ENCODE results near the gene ME2. TPM values are rescaled to one million over a fixed set of nuclear protein-coding genes. Genes with fewer than 3 reads are reported as not detected.
"Not testable (repeated sequence)": the region's sequence is repeated elsewhere in the genome, so short reads cannot be mapped to it uniquely, and the experiment has no call there.

ME2 gene
- polyA plus RNA-seq, 4 donors, result 33.4 to 39.4 (median 38.9) TPM

DNA sequence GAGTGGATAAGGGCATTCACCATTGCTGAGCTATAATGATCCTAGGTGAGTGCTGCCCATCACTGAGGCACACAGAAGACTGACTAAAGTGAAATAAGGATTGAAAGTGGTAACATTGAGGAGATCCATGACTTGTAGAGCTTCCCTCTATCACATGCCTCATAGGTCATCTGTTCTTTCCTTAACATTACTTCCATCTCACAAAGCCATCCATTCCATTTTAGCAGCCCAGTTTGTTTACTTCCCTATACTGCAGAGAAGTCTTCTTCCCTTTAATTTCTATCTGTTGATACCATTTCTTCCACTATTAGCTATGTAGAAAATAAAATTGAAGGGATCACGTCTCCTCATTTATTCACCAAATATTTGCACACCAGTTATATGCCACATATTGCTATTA, 32.1 kb downstream of the ME2 start:
- DNase-seq (ENCODE audit: low read depth in 4 of 4, low spot score in 3 of 4), result no peak

DNA sequence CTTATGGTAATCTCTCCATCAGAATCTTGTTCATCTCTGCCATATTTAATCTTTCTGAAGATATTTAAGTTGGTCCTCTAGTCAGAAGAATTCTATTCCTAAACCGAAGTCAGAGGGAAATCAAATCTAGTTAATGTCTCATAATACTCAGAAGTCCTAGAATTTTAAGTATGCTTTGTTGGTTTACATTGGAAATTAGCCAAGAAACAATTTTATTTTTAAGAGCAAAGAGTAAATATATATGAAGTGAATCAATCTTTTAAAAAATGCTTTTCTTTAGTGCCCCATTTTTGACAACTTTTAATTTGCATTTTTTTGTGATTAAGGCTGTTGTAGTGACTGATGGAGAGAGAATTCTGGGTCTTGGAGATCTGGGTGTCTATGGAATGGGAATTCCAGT, 38.1 kb downstream of the ME2 start:
- DNase-seq (ENCODE audit: low read depth in 4 of 4, low spot score in 3 of 4), result no peak

DNA sequence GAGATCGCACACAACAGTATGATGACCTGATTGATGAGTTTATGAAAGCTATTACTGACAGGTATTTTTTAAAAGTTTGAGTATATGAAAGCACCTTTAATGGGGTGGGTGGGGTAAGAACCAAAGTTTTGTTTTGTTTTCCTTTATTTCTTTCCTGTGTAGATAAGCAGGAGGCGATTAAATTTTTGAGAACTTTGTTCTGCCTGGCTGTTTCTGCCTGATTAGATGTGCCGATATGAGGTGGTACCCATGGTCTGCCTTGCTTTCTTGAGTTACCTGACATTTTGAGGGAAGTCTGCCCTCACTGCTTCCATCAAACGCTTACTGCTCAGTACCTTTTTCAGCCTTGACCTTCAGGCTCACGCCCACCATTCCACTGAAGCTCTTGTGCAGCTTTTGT, 39.2 kb downstream of the ME2 start:
- no peak for DNase-seq (ENCODE audit: low read depth in 4 of 4, low spot score in 3 of 4)

DNA sequence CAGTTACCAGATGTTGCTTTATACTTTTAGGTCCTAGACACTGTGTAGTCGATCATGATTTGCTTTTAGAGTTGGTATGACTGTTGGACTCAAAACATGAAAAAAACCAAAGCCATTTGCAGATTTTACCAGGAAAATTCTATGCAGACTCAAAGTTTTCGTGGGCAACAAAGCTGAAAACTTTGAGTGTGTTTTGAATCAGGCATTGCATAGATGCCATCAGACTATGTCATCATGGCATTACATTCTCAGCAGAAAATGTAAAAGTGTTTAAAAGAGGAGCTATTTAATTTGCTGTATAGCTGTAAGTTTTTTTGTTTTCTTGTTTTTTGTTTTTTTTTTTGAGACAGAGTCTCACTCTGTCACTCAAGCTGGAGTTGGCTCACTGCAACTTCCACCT, 45.5 kb downstream of the ME2 start:
- DNase-seq (ENCODE audit: low read depth in 4 of 4, low spot score in 3 of 4), result no peak

DNA sequence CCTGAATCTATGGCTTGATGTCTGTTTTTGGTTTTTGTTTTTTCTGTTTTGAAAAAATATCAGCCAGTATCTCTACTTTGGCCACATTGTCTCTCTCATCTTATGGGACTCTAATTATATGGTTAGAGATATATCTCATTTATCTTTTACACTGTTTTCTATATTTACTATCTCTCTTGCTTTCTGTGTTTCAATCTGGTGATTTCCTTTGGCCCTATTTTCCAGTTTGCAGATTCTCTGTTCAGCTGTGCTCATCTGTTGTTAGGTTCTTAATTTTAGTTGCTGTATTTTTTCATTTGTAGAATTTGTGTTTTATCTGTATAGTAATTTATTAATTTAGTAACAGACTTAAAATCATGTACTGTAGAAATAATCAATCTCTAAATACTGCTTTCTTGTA, 47.6 kb downstream of the ME2 start:
- DNase-seq (ENCODE audit: low read depth in 4 of 4, low spot score in 3 of 4), result no peak

DNA sequence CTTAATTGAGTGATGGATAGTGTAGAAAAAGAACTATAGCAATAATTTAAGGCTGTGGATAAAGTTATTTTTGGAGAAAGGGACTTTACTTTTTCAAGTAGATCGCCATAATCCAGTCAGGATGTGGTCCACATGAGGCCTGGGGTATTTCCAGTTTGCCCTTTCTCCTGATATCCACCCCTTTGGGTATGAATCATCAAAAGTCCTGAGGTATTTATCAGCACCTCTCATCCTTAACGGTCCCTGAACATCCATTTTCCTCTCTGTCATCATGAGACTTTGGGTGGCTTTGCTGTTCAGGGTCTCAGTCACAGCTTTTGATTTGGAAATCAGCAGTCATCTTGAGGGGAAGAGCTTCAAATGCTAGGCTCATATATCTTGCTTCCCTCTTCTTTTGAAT, 49.6 kb downstream of the ME2 start:
- no peak for DNase-seq (ENCODE audit: low read depth in 4 of 4, low spot score in 3 of 4)

DNA sequence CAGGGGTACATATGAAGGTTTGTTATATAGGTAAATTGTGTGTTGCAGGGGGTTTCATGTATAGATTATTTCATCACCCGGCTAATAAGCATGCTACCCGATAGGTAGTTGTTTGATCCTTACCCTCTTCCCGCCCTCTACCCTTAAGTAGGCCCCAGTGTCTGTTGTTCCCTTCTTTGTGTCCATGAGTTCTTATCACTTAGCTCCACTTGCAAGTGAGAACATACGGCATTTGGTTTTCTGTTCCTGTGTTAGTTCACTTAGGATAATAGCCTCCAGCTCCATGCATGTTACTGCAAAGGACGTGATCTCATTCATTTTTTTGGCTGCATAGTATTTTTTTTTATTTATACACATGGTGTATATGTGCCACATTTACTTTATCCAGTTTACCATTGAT, 54.8 kb downstream of the ME2 start:
- DNase-seq (ENCODE audit: low read depth in 4 of 4, low spot score in 3 of 4), result no peak

GRCh38 chr18:50934545-50935211, 55.8 kb downstream of the ME2 start:
- DNase-seq (ENCODE audit: low read depth in 4 of 4, low spot score in 3 of 4), result no peak

GRCh38 chr18:50935493-50936191, 56.7 kb downstream of the ME2 start:
- DNase-seq (ENCODE audit: low read depth in 4 of 4, low spot score in 3 of 4), result no peak

- no peak for DNase-seq (ENCODE audit: low read depth in 4 of 4, low spot score in 3 of 4)
Observed at GRCh38 chr18:50937183-50937582, 58.3 kb downstream of the ME2 start.

- DNase-seq (ENCODE audit: low read depth in 4 of 4, low spot score in 3 of 4), result no peak
Observed at GRCh38 chr18:50938912-50939311, 60.0 kb downstream of the ME2 start.

DNA sequence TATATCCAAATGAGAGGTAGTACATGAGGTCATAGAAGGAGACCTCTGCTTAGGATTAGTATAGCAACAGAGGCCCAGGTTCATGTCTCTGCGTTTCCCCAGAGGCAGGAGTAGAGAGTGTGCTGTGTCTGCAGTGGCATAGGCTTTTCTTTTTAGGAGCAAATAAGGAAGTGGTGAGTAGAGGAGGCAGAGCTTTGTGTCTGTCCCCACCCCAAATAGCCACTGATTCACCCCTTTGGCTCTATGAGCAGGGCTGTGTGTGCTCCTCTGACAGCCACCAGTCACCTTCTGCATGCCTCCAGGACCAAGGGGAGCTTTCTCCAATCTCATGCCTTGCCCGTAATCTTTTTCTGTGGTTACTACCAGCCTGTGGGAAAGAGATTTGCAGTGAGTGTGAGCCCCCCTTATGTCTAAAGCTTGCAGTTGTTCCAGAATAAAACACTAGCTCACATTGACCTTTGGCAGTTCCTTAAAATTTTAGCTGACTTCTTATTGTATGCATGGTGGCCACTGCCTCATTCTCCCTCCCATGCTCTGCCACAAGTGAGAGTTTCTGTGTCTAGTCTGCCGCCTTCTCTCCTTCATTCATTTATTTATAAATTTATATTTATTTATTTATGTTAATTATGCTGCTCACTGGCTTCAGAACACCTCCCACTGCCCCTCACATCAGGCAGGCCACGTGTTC, 65.5 kb downstream of the ME2 start:
- no peak for DNase-seq (ENCODE audit: low read depth in 4 of 4, low spot score in 3 of 4)

GRCh38 chr18:50945918-50946317, 67.0 kb downstream of the ME2 start:
- not testable (repeated sequence) for DNase-seq (ENCODE audit: low read depth in 4 of 4, low spot score in 3 of 4)

DNA sequence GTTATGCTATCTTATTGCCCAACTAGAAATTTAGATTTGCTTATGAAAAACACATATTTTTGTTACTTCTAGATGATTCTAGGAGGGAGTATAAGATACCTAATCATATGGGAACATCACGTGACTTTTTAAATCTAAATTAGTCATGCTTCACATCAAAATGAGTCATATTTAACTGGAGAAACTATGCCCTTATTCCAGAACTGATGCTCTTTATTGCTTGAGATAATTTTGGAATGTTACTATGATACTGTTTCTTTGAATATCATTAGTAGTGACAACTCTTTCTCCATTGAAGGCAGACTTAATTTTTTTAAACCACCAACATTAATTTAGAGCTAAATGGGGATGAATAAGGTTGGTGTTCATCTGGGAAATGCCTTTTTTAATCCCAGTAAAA, 69.0 kb downstream of the ME2 start:
- DNase-seq (ENCODE audit: low read depth in 4 of 4, low spot score in 3 of 4), result no peak

- no peak for DNase-seq (ENCODE audit: low read depth in 4 of 4, low spot score in 3 of 4)
Observed at GRCh38 chr18:50949185-50949584, 70.3 kb downstream of the ME2 start.

- DNase-seq (ENCODE audit: low read depth in 4 of 4, low spot score in 3 of 4), result no peak
Observed at GRCh38 chr18:50950626-50951025, 71.7 kb downstream of the ME2 start.

DNA sequence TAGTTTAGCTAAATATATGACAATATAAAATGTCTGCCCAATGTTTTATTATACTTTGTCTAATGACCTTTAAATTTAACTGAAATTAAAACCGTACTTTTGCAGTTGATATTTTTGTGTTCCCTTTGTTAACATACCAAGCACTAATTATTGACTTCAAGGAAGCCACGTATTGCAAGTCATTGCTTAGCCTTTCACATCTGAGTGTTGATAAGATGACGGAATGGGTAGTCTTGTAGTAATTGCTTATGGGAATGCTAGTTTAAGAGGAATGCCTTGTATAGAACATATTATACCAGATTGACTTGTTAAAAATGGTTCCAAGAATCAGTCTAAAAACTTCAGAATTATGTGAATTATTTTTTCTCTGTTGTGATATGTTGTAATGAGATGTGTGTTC, 74.9 kb downstream of the ME2 start:
- DNase-seq (ENCODE audit: low read depth in 4 of 4, low spot score in 3 of 4), result no peak

DNA sequence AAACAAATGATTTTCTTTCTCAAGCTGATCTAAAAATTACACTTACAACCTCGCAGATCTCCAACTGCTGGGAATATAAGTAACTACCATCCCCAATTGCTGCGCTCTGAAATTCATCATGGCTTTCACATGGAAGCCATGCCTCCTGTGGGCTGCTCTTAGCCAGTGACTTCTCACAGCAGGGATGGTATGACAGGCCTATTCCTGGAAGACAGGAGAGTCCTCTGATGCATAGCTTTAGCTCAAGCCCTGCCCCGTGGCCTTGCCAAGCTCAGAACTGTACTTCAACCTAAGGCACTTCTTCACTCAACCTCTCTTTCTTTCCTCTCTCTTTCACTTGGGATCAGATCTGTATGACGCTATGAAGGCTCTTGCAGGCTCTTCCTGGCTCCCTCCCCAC, 76.3 kb downstream of the ME2 start:
- no peak for DNase-seq (ENCODE audit: low read depth in 4 of 4, low spot score in 3 of 4)

DNA sequence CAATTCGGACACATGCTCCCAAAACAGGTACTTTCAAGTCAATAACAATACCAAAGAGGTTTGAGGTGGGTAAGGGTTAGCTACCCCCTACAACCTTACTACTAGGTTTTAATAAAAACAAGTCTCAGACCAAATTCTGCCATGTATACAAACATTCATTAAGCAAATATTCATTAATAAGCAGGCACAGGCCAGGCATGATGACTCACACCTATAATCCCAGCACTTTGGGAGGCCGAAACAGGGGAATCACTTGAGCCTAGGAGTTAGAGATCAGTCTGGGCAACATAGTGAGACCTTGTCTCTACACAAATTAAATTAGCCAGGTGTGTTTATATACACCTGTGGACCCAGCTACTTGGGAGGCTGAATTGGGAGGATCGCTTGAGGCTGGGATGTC, 77.2 kb downstream of the ME2 start:
- DNase-seq (ENCODE audit: low read depth in 4 of 4, low spot score in 3 of 4), result no peak

DNA sequence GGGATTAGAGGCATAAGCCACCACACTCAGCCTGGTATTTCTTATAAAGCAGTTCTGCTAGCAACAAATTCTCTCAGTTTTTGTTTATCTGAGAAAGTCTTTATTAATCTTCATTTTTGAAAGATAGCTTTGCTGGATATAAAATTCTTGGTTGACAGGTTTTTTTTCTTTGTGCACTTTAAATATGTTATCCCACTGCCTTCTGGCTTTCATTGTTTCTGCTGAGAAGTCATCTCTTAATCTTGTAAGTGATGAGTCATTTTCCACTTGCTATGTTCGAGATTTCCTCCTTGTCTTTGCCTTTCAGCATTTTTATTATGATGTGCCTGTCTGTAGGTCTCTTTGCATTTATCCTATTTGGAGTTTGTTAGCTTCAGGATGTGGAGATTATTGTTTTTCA, 83.1 kb downstream of the ME2 start:
- DNase-seq (ENCODE audit: low read depth in 4 of 4, low spot score in 3 of 4), result no peak

DNA sequence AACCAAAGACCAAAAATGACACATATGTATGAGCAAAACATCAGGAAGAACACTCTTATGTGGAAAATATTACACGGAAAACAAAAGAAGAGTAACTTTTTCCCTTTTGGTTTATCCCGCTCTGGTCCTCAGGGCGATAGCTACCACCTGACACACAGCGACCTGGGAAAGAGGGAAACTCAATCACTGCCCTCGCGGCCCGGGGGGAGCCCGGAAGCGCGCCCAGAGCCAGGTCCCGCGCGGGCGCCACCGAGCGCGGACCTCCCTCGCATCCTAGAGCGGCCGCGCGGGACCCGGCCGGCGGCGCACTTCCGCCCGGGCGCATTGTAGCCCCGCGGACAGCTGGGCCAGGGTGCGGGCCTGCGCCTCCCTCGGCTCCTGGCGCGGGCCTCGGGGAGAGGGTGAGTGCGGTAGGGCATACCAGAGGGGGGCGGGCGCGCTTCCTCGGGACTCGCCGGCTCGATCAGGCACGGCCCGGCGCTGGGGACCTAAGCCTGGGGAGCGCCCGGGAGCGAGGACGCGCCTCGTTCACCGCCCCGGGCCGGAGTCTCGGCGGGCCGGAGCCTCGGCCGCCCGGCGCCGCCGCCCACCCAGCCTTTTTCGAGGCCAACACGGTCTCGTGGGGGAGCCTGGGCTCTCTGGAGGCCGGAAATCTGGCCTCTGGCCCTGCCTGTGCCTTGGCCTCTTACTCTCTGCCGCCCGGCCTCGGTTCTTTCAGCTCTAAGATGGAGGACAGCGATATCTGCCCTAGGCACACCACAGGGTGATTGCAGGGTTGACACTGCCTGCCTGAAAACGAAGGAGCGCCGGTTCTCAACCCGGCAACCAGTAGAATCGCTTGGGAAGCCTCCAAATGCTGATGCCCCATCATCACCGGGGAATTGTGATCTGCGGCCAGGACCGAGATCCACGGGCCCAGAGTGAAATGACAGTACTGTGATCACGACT, 89.1 kb downstream of the ME2 start, which contains the start of gene ELAC1:
TSS of gene ELAC1 (plus strand) at position 327 of the 948 bp plus-strand sequence. CDS start 6,365 bp downstream, outside the sequence.
- peak; percentile 49 to 64 (median 56) for DNase-seq (ENCODE audit: low read depth in 4 of 4, low spot score in 3 of 4)
